Muscle layer of colon (tissue), 2 donors: ENCODE data around the gene KRT72.

Experiments used
- H3K27ac ChIP-seq: one replicate; pipeline ENCODE4 v1.7.0; 2013; ENCODE audit warnings: low read depth, mild to moderate bottlenecking, low read length, moderate library complexity
- H3K27me3 ChIP-seq, 2 donors: one replicate each; pipeline ENCODE4 v1.7.0; 2013; ENCODE audit warnings: low read length in 2 of 2, mild to moderate bottlenecking in 2 of 2; ENCODE audit not compliant: insufficient read depth in 2 of 2, control insufficient read depth in 1 of 2
- H3K36me3 ChIP-seq: one replicate; pipeline ENCODE4 v1.7.0; 2013; ENCODE audit warnings: mild to moderate bottlenecking, low read length; ENCODE audit not compliant: insufficient read depth
- H3K4me1 ChIP-seq: one replicate; pipeline ENCODE4 v1.7.0; 2013; ENCODE audit warnings: mild to moderate bottlenecking, low read length; ENCODE audit not compliant: insufficient read depth
- H3K4me3 ChIP-seq, 2 donors: one replicate each; pipeline ENCODE4 v1.7.0; 2013; ENCODE audit warnings: low read length in 2 of 2, low read depth in 1 of 2, mild to moderate bottlenecking in 1 of 2, moderate library complexity in 1 of 2
- H3K9ac ChIP-seq: one replicate; pipeline ENCODE4 v1.7.0; 2013; ENCODE audit warnings: low read length
- H3K9me3 ChIP-seq: one replicate; pipeline ENCODE4 v1.7.0; 2013; ENCODE audit warnings: mild to moderate bottlenecking, low read length
- donor health status: abdominal sarcoma.
- donor health status: Adenocarcinoma of cecum.

Gene KRT72

GRCh38 chr12:52585066-52585465 lies 16.2 kb downstream of the KRT72 start:
- Histone ChIP-seq H3K27ac (no peak overlapping the region), H3K4me1 (no peaks in the 10 kb centered on the region), H3K36me3 (no peaks in the 10 kb centered on the region)

GRCh38 chr12:52584156-52584682 lies 17.0 kb downstream of the KRT72 start:
- peaks cover 0 to 3% of the 10 kb centered on the region in 2 donors for H3K27me3 ChIP-seq
- H3K4me1 ChIP-seq, result no peaks in the 10 kb centered on the region
- H3K27ac ChIP-seq, result no peak overlapping the region
- H3K36me3 ChIP-seq, result no peaks in the 10 kb centered on the region
- no peak overlapping the region for H3K9ac ChIP-seq
- no peak overlapping the region for H3K4me3 ChIP-seq
- no peaks in the 10 kb centered on the region for H3K9me3 ChIP-seq

More at GRCh38 chr12:52585066-52585465, 16.2 kb downstream of the KRT72 start:
- Histone ChIP-seq H3K9me3 (no peaks in the 10 kb centered on the region), H3K9ac (no peak overlapping the region), H3K27me3 (peaks cover 0 to 3% of the 10 kb centered on the region in 2 donors), H3K4me3 (no peak overlapping the region)

GRCh38 chr12:52582971-52583456 lies 18.2 kb downstream of the KRT72 start:
- no peaks in the 10 kb centered on the region for H3K9me3 ChIP-seq
- H3K4me3 ChIP-seq, result no peak overlapping the region
- no peak overlapping the region for H3K9ac ChIP-seq
- no peak overlapping the region for H3K27ac ChIP-seq
- no peaks in the 10 kb centered on the region for H3K4me1 ChIP-seq
- peaks cover 0 to 3% of the 10 kb centered on the region in 2 donors for H3K27me3 ChIP-seq
- no peaks in the 10 kb centered on the region for H3K36me3 ChIP-seq

GRCh38 chr12:52582486-52582885 lies 18.8 kb downstream of the KRT72 start:
- Histone ChIP-seq H3K9ac (no peak overlapping the region), H3K4me3 (no peak overlapping the region), H3K27ac (no peak overlapping the region)

GRCh38 chr12:52581481-52581880 lies 19.8 kb downstream of the KRT72 start:
- Histone ChIP-seq H3K4me3 (no peak overlapping the region), H3K9ac (no peak overlapping the region), H3K27me3 (peaks cover 0 to 3% of the 10 kb centered on the region in 2 donors), H3K27ac (no peak overlapping the region), H3K9me3 (no peaks in the 10 kb centered on the region), H3K36me3 (no peaks in the 10 kb centered on the region), H3K4me1 (no peaks in the 10 kb centered on the region)

More at GRCh38 chr12:52582486-52582885, 18.8 kb downstream of the KRT72 start:
- no peaks in the 10 kb centered on the region for H3K4me1 ChIP-seq
- no peaks in the 10 kb centered on the region for H3K36me3 ChIP-seq
- H3K27me3 ChIP-seq, result peaks cover 0 to 3% of the 10 kb centered on the region in 2 donors
- H3K9me3 ChIP-seq, result no peaks in the 10 kb centered on the region

- no peak overlapping the region for H3K27ac ChIP-seq
- no peak overlapping the region for H3K9ac ChIP-seq
- no peaks in the 10 kb centered on the region for H3K4me1 ChIP-seq
- peaks cover 0 to 3% of the 10 kb centered on the region in 2 donors for H3K27me3 ChIP-seq
- no peaks in the 10 kb centered on the region for H3K9me3 ChIP-seq
- no peaks in the 10 kb centered on the region for H3K36me3 ChIP-seq
- H3K4me3 ChIP-seq, result no peak overlapping the region
Observed at GRCh38 chr12:52581066-52581465, 20.2 kb downstream of the KRT72 start.

GRCh38 chr12:52580496-52580895 lies 20.8 kb downstream of the KRT72 start:
- Histone ChIP-seq H3K9ac (no peak overlapping the region), H3K36me3 (no peaks in the 10 kb centered on the region), H3K27ac (no peak overlapping the region), H3K9me3 (no peaks in the 10 kb centered on the region), H3K4me1 (no peaks in the 10 kb centered on the region), H3K4me3 (no peak overlapping the region), H3K27me3 (peaks cover 0 to 3% of the 10 kb centered on the region in 2 donors)

- H3K4me3 ChIP-seq, result no peak overlapping the region
- no peaks in the 10 kb centered on the region for H3K4me1 ChIP-seq
- no peak overlapping the region for H3K9ac ChIP-seq
- H3K27me3 ChIP-seq, result peaks cover 0 to 3% of the 10 kb centered on the region in 2 donors
- no peaks in the 10 kb centered on the region for H3K9me3 ChIP-seq
- no peak overlapping the region for H3K27ac ChIP-seq
- no peaks in the 10 kb centered on the region for H3K36me3 ChIP-seq
Observed at GRCh38 chr12:52579468-52580465, 21.5 kb downstream of the KRT72 start.

GRCh38 chr12:52578469-52578868 lies 22.8 kb downstream of the KRT72 start:
- Histone ChIP-seq H3K27me3 (peaks cover 0 to 3% of the 10 kb centered on the region in 2 donors), H3K4me1 (no peaks in the 10 kb centered on the region), H3K4me3 (no peak overlapping the region), H3K36me3 (no peaks in the 10 kb centered on the region), H3K9ac (no peak overlapping the region), H3K9me3 (no peaks in the 10 kb centered on the region), H3K27ac (no peak overlapping the region)

- Histone ChIP-seq H3K9me3 (no peaks in the 10 kb centered on the region), H3K36me3 (no peaks in the 10 kb centered on the region), H3K27me3 (no peaks in the 10 kb centered on the region), H3K27ac (no peak overlapping the region), H3K9ac (no peak overlapping the region), H3K4me1 (no peaks in the 10 kb centered on the region), H3K4me3 (no peak overlapping the region)
Observed at GRCh38 chr12:52577316-52577715, 23.9 kb downstream of the KRT72 start.

GRCh38 chr12:52575948-52576347 lies 25.3 kb downstream of the KRT72 start:
- H3K4me1 ChIP-seq, result no peaks in the 10 kb centered on the region
- H3K9me3 ChIP-seq, result no peaks in the 10 kb centered on the region
- no peaks in the 10 kb centered on the region for H3K36me3 ChIP-seq
- no peak overlapping the region for H3K27ac ChIP-seq
- H3K4me3 ChIP-seq, result no peak overlapping the region
- H3K9ac ChIP-seq, result no peak overlapping the region
- no peaks in the 10 kb centered on the region for H3K27me3 ChIP-seq
